Nucleus accumbens (tissue), 56 donors: ENCODE measurements around the gene MRPS23.

Source experiments
- DNase-seq, 56 donors: peaks; one replicate each; lab custom pipeline; 2025; lab: John Stamatoyannopoulos, UW

The MRPS23 gene

GRCh38 chr17:57810721-57811637 is 38.9 kb downstream of the MRPS23 start:
- peak in 12 of 56 donors; percentile 4 to 52 (median 21) for DNase-seq

DNA sequence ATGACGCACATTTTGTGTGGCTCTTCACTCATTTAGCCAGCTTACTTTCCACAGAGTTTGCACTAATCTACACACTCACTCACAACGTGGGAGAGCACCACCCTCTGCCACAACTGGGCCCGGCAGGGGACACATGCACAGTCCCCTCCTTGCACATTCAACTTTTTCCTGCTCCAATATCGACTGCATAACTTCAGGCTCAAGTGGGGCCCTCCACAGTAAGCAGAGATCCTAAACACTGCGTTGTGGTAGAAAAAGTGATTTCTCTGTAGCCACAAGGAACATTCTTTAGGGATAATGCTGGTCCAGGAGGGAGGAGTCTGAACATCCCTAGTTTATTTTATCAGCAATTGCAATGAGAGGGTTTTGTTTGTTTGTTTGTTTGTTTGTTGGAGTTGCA is 40.0 kb downstream of the MRPS23 start:
- DNase-seq: no peak

- no peak for DNase-seq
Observed at GRCh38 chr17:57808882-57809281, 41.0 kb downstream of the MRPS23 start.

DNA sequence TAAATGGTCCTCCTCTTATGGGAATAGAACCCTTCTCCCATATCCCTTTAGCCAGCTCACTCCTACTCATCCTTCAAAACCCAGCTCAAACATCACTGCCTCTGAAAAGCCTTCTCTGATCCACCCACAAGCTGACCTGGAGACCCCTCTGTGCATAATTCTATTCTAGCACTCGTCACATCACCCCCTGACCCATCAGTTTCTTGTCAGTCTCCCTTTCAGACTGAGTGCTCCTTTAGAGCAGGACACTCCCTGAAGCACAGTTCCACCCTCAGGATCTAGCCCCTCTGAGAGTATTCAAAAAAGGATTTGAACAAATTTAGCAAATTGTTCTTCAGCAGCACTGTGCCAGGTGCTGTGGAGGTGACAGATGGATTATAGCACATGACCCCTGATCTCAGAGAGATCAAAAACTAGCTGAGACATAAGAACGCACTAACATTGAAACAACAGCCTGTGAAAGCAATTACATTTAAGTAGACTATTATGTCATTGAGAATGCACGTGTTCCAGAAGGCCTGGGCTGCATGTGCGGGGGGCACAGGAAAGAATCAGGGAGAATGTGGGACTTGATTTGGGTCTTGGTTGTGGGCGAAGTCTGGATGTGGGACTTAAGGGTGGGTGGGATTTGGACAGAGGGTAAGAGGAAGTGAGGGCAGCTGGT is 43.5 kb downstream of the MRPS23 start:
- DNase-seq: no peak

- no peak for DNase-seq
Observed at GRCh38 chr17:57803021-57803420, 46.8 kb downstream of the MRPS23 start.

GRCh38 chr17:57801044-57801711 is 48.7 kb downstream of the MRPS23 start:
- no peak for DNase-seq

DNA sequence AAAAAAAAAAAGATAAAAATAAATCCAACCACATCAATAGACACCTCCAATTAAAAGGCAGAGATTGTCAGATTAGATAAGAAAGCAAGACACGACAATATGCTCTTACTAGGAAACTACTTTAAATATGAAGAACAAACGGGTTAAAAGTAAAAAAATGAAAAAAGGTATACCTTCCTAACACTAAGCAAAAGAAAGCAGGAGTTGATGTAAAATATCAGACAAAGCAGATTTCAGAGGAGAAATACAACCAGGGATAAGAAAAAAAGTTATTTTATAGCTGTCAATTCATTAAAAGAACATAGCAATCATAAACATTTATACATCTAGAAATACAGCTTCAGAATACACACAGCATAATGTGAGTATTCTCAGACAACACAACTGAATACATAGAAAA is 55.0 kb downstream of the MRPS23 start:
- DNase-seq: no peak

- no peak for DNase-seq
Observed at GRCh38 chr17:57788725-57789124, 61.1 kb downstream of the MRPS23 start.

- DNase-seq: no peak
Observed at GRCh38 chr17:57785022-57785421, 64.8 kb downstream of the MRPS23 start.
